ENCODE results near the gene HPRT1. TPM values are rescaled to one million over a fixed set of nuclear protein-coding genes. Genes with fewer than 3 reads are reported as not detected.

The HPRT1 gene
- total RNA-seq, 4 donors from 2014 or later, result 3.2 to 9.1 (median 4.8) TPM

GRCh38 chrX:134476284-134476683 is 16.3 kb downstream of the HPRT1 start:
- intact Hi-C loops (cut with DNase I; ENCODE audit: low total_unique reads), result no loop called here
- no peak for TF ChIP-seq POLR2A (IDR thresholded peaks at IDR 0.05)
- TF ChIP-seq, protein P1, sequence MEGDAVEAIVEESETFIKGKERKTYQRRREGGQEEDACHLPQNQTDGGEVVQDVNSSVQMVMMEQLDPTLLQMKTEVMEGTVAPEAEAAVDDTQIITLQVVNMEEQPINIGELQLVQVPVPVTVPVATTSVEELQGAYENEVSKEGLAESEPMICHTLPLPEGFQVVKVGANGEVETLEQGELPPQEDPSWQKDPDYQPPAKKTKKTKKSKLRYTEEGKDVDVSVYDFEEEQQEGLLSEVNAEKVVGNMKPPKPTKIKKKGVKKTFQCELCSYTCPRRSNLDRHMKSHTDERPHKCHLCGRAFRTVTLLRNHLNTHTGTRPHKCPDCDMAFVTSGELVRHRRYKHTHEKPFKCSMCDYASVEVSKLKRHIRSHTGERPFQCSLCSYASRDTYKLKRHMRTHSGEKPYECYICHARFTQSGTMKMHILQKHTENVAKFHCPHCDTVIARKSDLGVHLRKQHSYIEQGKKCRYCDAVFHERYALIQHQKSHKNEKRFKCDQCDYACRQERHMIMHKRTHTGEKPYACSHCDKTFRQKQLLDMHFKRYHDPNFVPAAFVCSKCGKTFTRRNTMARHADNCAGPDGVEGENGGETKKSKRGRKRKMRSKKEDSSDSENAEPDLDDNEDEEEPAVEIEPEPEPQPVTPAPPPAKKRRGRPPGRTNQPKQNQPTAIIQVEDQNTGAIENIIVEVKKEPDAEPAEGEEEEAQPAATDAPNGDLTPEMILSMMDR (IDR thresholded peaks at IDR 0.05), result no peak
- no peak for DNase-seq (ENCODE audit: low spot score in 2 of 2)
- no peak overlapping the region for H3K4me3 ChIP-seq (ENCODE audit: low read depth, poor library complexity, severe bottlenecking)
- WGBS, 2 donors, result 84 to 90% methylated on average over 1 of the region's 1 CpG

DNA sequence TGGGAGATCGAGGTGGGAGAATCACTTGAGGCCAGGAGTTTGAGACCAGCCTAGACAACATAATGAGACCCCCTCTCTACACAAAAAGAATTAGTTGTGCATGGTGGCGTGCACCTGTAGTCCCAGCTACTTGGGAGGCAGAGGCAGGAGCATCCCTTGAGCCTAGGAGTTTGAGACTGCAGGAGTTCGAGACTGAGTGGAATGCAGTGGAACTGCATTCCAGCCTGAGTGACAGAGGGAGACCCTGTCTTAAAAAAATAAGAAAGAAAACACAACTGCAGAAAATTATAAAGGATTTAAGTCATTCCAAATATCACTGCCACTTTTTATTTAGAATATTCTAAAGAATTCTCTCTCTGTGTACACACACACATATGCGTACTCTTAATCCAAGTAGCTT is 18.4 kb downstream of the HPRT1 start:
- TF ChIP-seq, protein P1 (IDR thresholded peaks at IDR 0.05), result no peak
- no peak for TF ChIP-seq POLR2A (IDR thresholded peaks at IDR 0.05)
- DNase-seq (ENCODE audit: low spot score in 2 of 2), result no peak
- no peak overlapping the region for H3K4me3 ChIP-seq (ENCODE audit: low read depth, poor library complexity, severe bottlenecking)
- intact Hi-C loops (cut with DNase I; ENCODE audit: low total_unique reads), result no loop called here
- WGBS, 2 donors, result 78 to 94% methylated on average over 4 of the region's 4 CpGs

DNA sequence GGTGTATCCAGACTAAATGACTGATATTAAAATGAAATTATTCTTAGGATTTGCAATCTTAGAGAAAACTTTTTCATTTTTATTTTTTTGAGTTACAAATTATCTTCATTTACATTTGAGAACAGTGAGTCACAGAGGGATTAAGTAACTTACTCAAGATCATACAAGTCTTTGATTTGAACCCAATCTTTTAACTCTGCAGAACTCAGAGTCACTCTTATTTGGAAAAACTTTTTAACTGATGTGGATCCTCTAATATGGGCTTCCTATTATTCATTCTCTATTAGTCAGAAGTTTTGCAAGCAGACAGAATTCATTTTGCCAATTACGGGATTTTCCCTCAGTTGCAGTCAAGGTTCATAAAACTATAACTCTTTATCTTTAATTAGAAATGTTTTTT is 20.1 kb downstream of the HPRT1 start:
- 36 to 66% methylated on average over 1 of the region's 1 CpG for WGBS, 2 donors
- no peak for TF ChIP-seq POLR2A (IDR thresholded peaks at IDR 0.05)
- TF ChIP-seq, protein P1 (IDR thresholded peaks at IDR 0.05), result no peak
- intact Hi-C loops (cut with DNase I; ENCODE audit: low total_unique reads), result no loop called here
- H3K4me3 ChIP-seq (ENCODE audit: low read depth, poor library complexity, severe bottlenecking), result no peak overlapping the region
- DNase-seq (ENCODE audit: low spot score in 2 of 2), result no peak

GRCh38 chrX:134481339-134481738 is 21.4 kb downstream of the HPRT1 start:
- no peak for DNase-seq (ENCODE audit: low spot score in 2 of 2)
- intact Hi-C loops (cut with DNase I; ENCODE audit: low total_unique reads), result no loop called here
- 75 to 90% methylated on average over 2 of the region's 2 CpGs for WGBS, 2 donors
- no peak overlapping the region for H3K4me3 ChIP-seq (ENCODE audit: low read depth, poor library complexity, severe bottlenecking)
- TF ChIP-seq, protein P1 (IDR thresholded peaks at IDR 0.05), result no peak
- TF ChIP-seq POLR2A (IDR thresholded peaks at IDR 0.05), result no peak

- 52 to 74% methylated on average over 3 of the region's 3 CpGs for WGBS, 2 donors
- DNase-seq (ENCODE audit: low spot score in 2 of 2), result no peak
- TF ChIP-seq, protein P1 (IDR thresholded peaks at IDR 0.05), result no peak
- no peak for TF ChIP-seq POLR2A (IDR thresholded peaks at IDR 0.05)
- intact Hi-C loops (cut with DNase I; ENCODE audit: low total_unique reads), result no loop called here
- H3K4me3 ChIP-seq (ENCODE audit: low read depth, poor library complexity, severe bottlenecking), result no peak overlapping the region
Observed at GRCh38 chrX:134482371-134482770, 22.4 kb downstream of the HPRT1 start.

DNA sequence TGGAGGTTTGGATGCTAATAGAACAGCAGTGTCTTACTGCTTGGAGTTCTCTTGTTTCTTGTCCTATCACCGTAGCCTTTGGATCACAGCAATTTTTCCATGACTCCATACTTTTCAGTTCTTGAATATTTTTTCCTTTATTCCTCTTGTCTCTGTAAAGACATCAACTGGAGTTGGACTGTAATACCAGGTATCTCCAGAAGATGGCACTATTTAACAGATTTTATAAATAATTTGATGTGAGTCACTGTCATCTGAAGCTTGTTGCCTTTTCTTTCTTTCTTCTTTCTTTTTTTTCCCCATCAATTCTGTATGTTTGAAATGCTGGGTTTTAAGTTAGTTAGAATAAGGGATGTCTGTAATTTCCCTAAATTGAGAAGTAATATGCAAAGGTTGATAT is 24.1 kb downstream of the HPRT1 start:
- intact Hi-C loops (cut with DNase I; ENCODE audit: low total_unique reads), result no loop called here
- H3K4me3 ChIP-seq (ENCODE audit: low read depth, poor library complexity, severe bottlenecking), result no peak overlapping the region
- DNase-seq (ENCODE audit: low spot score in 2 of 2), result no peak
- no peak for TF ChIP-seq POLR2A (IDR thresholded peaks at IDR 0.05)
- TF ChIP-seq, protein P1 (IDR thresholded peaks at IDR 0.05), result no peak
- 36 to 63% methylated on average over 1 of the region's 1 CpG for WGBS, 2 donors

All from lower leg skin (tissue), 4 donors.